Measurements from ENCODE around the gene ZBTB8B. TPM values are rescaled to one million over a fixed set of nuclear protein-coding genes. Genes with fewer than 3 reads are reported as not detected.
A peak's percentile ranks its signal among the peaks of the same experiment; 100 is the strongest.

Gene ZBTB8B
- 0.04 and 0.05 TPM in 2 replicates for total RNA-seq (2013; cell fraction: nucleolus; rRNA removed)
- total RNA-seq (2014; rRNA removed), result under 0.01 and 0.05 TPM in 2 replicates
- total RNA-seq (2014; rRNA removed; fragmentation: Illumina TruSeq; extraction: Trizol), result under 0.01 and 0.04 TPM in 2 replicates
- 0.03 TPM in 1 of 2 replicates, not detected in the other for total RNA-seq (2021)
- 0.03 TPM for polyA plus RNA-seq (2011; ENCODE audit: low read depth)
- polyA plus RNA-seq (2011; rRNA removed), result not detected in 2 replicates
- polyA plus RNA-seq (2011; cell fraction: cytosol; rRNA removed), result not detected in 2 replicates
- polyA plus RNA-seq (2011; cell fraction: nucleus; rRNA removed), result 0.01 TPM in 2 replicates
- 0.03 TPM in 2 replicates for polyA plus RNA-seq (2012)
- polyA plus RNA-seq (2014; fragmentation: Illumina TruSeq; extraction: Trizol), result 0.01 TPM in 1 of 2 replicates, not detected in the other
- polyA plus RNA-seq (2014; fragmentation: Nextera tagmentation; extraction: Ambion mirVana), result under 1 TPM in 1 of 2 experiments, not detected in 1; under 0.01 TPM
- 0.01 TPM in 2 replicates for polyA plus RNA-seq (2014; rRNA removed)
- under 1 TPM in 1 of 2 experiments, not detected in 1; 0.01 TPM for polyA plus RNA-seq (2016; fragmentation: Nextera tagmentation; extraction: Ambion mirVana)
- not detected in 2 replicates for polyA minus RNA-seq (2011; rRNA and poly(A)+ RNA removed)
- polyA minus RNA-seq (2011; cell fraction: cytosol; rRNA and poly(A)+ RNA removed), result not detected in 2 replicates
- not detected in 2 replicates for polyA minus RNA-seq (2011; cell fraction: nucleus; rRNA and poly(A)+ RNA removed)
- percentile 11 among the genes with signal in this experiment for Bru-seq, nascent RNA
- BruChase-seq, experiment 1, labeled RNA remaining after a 6-hour chase, result percentile 15 among the genes with signal in this experiment
- percentile 7 among the genes with signal in this experiment for BruChase-seq, experiment 2, labeled RNA remaining after a 2-hour chase
- long read RNA-seq, experiment 1, result 0 reads
- long read RNA-seq, experiment 2, result 0 reads

DNA sequence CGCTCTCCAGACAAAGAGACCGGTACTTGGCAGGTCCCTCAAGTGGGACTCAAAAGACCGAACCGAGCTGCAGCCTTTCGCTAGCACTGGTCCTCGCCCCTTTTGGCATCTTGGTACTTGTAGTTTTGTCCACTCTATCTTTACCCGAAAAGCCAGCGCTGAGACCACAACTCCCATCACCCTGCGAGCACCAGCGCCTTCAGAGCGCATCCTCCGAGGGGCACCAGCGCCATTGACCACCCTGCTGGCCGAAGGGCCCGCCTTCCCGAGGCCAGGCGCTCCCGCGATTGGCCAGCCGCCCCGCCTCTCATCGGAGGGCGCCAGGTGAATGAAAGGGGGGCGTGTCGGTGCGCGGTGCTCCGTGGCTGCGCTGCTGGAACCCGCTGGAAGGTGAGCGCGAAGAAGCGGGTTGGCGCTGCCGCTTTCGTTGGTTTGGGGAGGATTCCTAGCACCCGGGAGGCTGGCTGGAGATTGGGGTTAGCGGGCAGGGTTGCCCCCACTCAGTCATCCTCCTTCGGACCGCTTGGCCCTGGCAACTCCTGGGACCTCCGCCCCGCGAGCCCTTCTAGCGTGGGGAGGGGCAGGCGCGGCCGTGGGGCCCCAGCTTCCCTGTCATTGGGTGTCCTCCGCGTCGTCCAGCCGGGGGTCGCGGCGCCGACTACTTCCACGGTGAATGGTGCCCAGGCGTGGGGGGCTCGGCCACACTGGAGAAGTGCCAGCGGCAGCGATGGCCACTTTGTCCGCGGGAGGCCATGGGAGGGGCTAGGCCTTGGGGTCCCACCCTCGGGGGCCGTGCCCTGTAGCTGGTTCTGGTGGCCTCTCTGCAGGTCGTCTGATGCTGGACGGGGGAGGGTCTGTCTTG lies at the start of gene ZBTB8B:
TSS of gene ZBTB8B (plus strand) at position 357 of the 862 bp plus-strand sequence. CDS start 5,553 bp downstream, outside the sequence.
- Histone ChIP-seq H4K20me1 (ENCODE audit: control insufficient read depth, insufficient read depth) (no peaks in the 10 kb centered on the region), H3K4me1 (ENCODE audit: control insufficient read depth, insufficient read depth, low read length) (peaks cover 7% of the 10 kb centered on the region), H3K27me3 (replicated peaks in 1 of 2; ENCODE audit: control insufficient read depth in 2 of 2, insufficient read depth in 2 of 2, low read length in 1 of 2) (peaks cover 4 to 8% of the 10 kb centered on the region in 2 experiments; a peak in 3 of 4 replicates), H3K4me2 (ENCODE audit: control insufficient read depth, insufficient read depth) (peak within 1 kb of the TSS; percentile 69), H3K36me3 (ENCODE audit: control insufficient read depth in 2 of 2, insufficient read depth in 2 of 2, low read length in 1 of 2) (no peaks in the 10 kb centered on the region), H3K27ac (ENCODE audit: control insufficient read depth, insufficient read depth) (no peak within 1 kb of the TSS), H3K4me3 (peak within 1 kb of the TSS; percentile 22; the same call in 1 of the 2 replicates), H3K79me2 (ENCODE audit: control insufficient read depth, insufficient read depth, low read length) (no peaks in the 10 kb centered on the region), H2AFZ (ENCODE audit: control insufficient read depth, low read depth, low read length) (no peak within 1 kb of the TSS), H3K9ac (ENCODE audit: control insufficient read depth, insufficient read depth, low read length) (no peak within 1 kb of the TSS), H3K9me3 (replicated peaks; ENCODE audit: control insufficient read depth, insufficient read depth, low read length) (no peaks in the 10 kb centered on the region)
- in situ Hi-C loops (cut with MboI), result no loop called here
- no TSS peak for BruUV-seq (replicated peaks)
- intact Hi-C loops (cut with micrococcal nuclease; ENCODE audit: unreplicated experiment), result no loop called here
- POLR2A ChIA-PET, result no interaction called here
- CTCF ChIA-PET, result no interaction called here
- ATAC-seq (peak; percentile 34), FAIRE-seq (no peak), DNase-seq (ENCODE audit: low read depth, low spot score) (no peak)
- RAD21 ChIA-PET (ENCODE audit: unreplicated experiment), result no interaction called here
- WGBS (ENCODE audit: insufficient coverage, insufficient replicate concordance, low lambda C conversion rate, missing lambda C conversion rate), result 14% methylated on average over 66 of the region's 66 CpGs
- TF ChIP-seq EZH2 (IDR thresholded peaks at IDR 0.05; ENCODE audit: borderline replicate concordance, control insufficient read depth, low read depth, low read length) (no peak), SREBF1 (IDR thresholded peaks at IDR 0.05; ENCODE audit: low read length) (no peak), CHD1 (IDR thresholded peaks at IDR 0.05; ENCODE audit: low read depth, low read length) (no peak), NFYB (IDR thresholded peaks at IDR 0.05; ENCODE audit: insufficient read depth, low read depth, low read length) (peak; percentile 37; the same call in 1 of the 2 replicates), BCL11A (IDR thresholded peaks at IDR 0.05; ENCODE audit: low read depth, low read length) (no peak), KAT2A (conservative IDR thresholded peaks at IDR 0.05; ENCODE audit: control insufficient read depth, low read depth, low read length) (no peak), MXI1 (IDR thresholded peaks at IDR 0.05; ENCODE audit: low read depth, low read length) (no peak), CREM (IDR thresholded peaks at IDR 0.05; ENCODE audit: low read depth) (no peak), TCF7 (IDR thresholded peaks at IDR 0.05; ENCODE audit: borderline replicate concordance) (no peak)
- TF ChIP-seq, protein P1, sequence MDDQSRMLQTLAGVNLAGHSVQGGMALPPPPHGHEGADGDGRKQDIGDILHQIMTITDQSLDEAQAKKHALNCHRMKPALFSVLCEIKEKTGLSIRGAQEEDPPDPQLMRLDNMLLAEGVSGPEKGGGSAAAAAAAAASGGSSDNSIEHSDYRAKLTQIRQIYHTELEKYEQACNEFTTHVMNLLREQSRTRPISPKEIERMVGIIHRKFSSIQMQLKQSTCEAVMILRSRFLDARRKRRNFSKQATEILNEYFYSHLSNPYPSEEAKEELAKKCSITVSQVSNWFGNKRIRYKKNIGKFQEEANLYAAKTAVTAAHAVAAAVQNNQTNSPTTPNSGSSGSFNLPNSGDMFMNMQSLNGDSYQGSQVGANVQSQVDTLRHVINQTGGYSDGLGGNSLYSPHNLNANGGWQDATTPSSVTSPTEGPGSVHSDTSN (IDR thresholded peaks at IDR 0.05; ENCODE audit: insufficient replicate concordance, low read depth, low read length), result peak; percentile 90
- TF ChIP-seq, protein P2, sequence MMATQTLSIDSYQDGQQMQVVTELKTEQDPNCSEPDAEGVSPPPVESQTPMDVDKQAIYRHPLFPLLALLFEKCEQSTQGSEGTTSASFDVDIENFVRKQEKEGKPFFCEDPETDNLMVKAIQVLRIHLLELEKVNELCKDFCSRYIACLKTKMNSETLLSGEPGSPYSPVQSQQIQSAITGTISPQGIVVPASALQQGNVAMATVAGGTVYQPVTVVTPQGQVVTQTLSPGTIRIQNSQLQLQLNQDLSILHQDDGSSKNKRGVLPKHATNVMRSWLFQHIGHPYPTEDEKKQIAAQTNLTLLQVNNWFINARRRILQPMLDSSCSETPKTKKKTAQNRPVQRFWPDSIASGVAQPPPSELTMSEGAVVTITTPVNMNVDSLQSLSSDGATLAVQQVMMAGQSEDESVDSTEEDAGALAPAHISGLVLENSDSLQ (IDR thresholded peaks at IDR 0.05), result peak; percentile 95
- TF ChIP-seq, protein P3, sequence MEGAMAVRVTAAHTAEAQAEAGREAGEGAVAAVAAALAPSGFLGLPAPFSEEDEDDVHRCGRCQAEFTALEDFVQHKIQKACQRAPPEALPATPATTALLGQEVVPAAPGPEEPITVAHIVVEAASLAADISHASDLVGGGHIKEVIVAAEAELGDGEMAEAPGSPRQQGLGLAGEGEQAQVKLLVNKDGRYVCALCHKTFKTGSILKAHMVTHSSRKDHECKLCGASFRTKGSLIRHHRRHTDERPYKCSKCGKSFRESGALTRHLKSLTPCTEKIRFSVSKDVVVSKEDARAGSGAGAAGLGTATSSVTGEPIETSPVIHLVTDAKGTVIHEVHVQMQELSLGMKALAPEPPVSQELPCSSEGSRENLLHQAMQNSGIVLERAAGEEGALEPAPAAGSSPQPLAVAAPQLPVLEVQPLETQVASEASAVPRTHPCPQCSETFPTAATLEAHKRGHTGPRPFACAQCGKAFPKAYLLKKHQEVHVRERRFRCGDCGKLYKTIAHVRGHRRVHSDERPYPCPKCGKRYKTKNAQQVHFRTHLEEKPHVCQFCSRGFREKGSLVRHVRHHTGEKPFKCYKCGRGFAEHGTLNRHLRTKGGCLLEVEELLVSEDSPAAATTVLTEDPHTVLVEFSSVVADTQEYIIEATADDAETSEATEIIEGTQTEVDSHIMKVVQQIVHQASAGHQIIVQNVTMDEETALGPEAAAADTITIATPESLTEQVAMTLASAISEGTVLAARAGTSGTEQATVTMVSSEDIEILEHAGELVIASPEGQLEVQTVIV (IDR thresholded peaks at IDR 0.05; ENCODE audit: borderline replicate concordance, partially characterized antibody), result no peak
- SMC1A ChIA-PET (ENCODE audit: uncharacterized antibody, unreplicated experiment), result interaction anchor here (0.6 kb wide), 1 partner anchor 31 kb away, joined by 3 read pairs; no protein-coding TSS in a partner anchor
